NK-92 (cell line): ENCODE measurements around the gene MPV17.
"Not testable (repeated sequence)": the region's sequence is repeated elsewhere in the genome, so short reads cannot be mapped to it uniquely, and the experiment has no call there.

Experiments used
- DNase-seq: peaks from one replicate; lab custom pipeline; 2025; ENCODE audit not compliant: unreplicated experiment; lab: John Stamatoyannopoulos, UW

Gene MPV17

DNA sequence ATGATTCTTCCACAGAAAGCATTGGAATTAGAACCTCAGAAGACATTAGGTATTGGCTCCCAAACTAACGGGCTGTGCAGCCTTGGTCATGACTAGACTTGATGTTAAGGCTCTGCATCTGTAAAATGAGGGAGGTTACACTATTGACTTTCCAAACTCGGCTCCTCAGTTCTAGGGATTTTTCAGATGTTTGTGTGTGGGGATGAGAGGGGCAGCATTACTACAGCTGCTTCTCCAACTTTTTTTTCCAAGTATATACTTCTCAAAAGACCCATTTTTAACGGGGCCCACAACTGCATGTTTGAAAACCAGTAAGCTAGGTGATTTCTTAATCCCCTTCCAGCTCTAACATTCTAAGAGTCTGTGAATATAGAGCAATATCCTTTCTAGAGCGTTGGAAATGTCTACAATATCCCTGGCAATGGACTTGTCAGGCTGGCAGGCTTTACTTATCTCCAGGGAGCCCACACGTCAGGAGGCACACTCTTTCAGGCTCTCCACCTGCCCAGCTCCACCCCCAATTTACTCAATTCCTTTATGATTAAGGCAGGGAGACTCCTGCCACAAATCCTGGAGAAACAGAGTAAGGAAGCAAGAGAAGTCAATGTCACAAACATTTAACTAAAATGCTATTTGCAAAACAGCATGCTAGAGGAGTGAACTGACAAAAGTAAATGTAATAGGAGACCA is 844 bp upstream of the MPV17 start:
- no peak for DNase-seq

DNA sequence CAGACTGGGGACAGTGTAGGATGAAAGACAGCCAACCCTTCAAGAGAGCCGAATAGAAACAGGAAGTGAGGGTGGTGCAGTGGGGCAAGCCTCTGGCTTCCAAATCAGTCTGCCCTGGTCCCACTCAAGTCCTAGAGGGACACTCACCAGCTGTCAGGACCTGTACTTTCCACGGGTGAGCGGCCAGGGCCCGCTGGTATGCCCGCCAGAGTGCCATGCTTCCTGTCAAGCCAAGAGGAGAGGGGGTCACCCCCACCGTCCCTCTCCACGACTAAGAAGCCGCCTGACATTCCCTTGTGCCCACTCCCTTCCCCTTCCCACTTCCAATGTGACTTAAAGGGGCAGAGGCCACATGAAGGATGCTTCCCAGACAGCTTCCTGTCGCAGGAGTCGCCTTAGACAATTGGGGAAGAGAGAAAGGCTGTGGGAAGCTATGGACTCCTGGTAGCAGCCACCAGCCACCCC is 564 bp downstream of the MPV17 start:
- DNase-seq = no peak

DNA sequence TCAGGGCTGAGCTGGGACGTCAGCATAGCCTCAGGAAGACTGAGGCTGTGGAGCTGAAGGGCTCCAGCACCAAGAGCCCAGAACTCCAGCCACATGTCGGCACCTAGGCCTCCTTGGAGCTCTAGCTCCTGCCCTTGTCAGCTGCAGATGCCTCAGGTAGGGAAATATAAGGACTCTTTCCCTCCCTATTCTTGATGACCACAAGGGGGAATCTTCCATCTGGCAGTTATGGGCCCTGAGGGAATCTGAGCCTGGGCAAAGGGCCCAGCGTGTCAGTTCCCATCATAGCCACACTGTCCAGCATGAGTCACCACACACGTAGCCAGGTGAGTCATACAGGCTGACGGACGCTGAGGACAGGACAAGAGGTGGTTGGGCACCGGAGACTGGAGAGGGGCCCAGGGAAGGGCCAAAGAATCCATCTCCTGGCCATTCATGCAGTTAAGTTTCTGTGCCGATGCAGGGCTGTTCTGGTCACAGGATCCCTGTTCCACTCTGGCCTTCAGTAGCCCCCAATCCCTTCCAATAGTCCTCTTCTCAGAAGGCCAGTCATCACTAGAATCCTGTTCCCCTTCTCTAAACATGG is 1.8 kb downstream of the MPV17 start:
- no peak for DNase-seq

DNA sequence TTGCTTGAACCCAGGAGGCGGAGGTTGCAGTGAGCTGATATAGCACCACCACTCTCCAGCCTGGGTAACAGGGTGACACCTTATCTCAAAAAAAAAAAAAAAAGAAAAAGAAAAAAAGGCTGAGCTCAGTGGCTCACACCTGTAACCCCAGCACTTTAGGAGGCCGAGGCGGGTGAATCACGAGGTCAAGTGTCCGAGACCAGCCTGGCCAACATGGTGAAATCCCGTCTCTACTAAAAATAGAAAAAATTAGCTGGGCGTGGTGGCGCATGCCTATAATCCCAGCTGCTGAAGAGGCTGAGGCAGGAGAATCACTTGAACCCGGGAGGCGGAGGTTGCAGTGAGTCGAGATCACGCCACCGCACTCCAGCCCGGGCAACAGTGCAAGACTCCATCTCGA is 3.1 kb downstream of the MPV17 start:
- not testable (repeated sequence) for DNase-seq

DNA sequence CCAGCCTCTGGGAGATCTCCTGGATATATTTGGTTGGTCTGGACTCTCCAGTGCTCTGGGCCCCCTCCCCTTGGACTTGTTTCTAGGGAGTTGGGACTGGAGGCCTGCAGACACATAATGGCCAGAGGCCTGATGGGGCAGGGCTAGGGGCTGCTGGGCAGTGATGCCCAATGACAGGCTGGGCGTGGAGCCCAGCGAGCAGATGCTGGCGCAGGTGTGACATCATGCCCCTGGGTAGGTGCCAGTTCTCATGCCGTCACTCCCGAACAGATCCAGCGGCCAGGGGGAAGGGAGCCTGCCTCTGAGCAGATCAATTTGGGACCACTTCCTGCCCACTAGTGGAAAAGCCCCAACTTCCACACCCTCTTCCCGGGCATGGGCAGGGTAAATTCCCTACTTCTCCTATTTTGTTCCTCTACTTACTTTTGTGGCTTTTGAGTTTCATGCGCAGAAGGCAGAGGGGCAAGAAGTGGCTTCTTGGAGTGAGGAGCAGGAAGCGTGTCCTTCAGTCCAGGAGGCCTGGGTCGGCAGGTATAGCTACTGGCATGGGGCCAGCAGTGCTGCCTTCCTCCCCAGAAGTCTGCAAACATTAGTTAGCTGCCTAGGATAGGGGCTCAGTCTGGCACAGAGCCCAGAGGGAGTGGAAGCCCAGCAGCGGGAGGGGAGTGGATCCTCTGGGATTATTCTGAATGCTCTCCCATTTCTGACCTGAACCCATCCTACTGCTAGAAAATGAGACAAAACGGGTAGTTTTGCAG is 6.1 kb downstream of the MPV17 start:
- DNase-seq = no peak

DNA sequence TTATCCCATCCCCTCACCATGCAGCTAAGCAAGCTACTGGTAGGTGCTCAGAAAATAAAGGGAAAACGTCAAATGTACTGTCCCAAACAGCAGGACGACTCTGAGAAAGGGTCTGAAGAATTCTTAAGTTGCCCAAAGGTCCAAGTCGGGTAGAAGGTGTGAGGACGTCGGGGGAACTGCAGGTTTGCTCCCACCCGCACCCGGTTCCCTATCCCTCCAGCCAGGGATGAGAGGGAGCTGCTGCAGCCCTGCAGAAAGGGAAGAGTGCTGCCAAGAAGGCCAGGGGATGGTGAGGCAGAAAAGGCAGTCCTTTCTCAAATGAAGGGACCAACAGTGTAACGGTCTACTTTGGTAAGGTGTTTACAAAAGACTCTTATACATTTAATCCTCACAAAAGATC is 7.8 kb downstream of the MPV17 start:
- no peak for DNase-seq

DNA sequence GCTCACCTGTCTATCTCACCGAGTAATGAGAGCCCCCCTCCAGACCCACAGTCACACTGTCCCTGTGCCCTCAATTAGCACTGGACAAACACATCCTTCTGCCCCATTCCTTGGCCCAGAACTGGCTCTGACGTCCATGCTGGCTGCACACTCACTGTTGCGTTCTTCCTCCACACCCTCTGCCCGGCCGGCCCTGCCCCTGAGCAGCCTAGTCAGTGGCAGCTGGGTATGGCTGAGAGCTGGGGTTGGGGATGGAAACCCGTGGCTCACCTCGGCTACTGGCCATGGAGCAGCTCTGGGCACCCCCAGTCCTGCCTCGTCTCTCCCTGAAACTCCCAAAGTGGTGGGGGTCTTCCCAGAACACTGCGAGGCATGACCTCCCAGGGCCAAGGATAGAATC is 8.2 kb downstream of the MPV17 start:
- DNase-seq = no peak

DNA sequence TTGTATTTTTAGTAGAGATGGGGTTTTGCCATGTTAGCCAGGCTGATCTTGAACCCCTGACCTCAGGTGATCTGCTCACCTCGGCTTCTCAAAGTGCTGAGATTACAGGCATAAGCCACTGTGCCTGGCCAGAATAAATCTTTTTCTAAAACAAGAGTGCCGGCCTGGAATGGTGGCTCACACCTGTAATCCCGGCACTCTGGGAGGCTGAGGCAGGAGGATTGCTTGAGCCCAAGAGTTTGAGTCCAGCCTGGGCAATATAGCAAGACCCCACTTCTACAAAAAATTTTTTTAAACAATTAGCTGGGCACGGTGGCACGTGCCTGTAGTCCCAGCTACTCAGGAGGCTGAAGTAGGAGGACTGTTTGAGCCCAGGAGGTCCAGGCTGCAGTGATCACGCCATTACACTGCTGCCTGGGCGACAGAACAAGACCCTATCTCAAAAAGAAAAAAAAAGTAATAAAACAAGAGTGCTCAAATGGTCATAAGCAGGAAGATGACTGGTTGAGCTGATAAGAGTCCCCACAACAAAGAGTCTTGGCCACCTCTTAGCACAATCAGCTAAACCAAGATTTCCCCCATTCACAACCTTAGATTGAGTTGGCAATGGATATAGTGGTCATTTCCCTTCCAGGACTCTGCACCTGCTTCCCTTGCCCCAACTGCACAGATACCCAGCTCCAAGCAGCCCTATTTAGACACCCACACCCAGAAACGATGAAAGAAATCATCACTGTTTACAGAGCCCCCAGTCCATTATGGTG is 8.8 kb downstream of the MPV17 start:
- DNase-seq = no peak

DNA sequence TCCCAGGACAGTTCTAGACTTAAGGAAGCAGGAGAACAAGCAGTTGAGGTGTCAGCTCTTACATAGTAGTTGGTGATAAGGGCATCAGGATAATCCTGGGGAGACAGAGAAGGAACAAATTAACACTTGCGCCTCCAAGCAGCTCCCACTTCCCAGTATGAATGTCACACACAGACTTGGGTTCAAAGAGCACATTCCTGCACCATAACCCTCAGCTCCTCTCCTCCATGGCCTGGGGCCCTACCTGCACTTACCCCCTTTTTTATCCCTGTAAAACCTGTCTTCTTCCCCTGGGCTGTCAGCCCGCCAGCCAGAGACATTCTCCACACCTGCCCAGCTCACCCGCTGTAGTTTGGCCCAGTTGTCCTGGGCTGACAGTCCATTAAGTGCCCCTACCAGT is 10.7 kb downstream of the MPV17 start:
- DNase-seq = no peak

DNA sequence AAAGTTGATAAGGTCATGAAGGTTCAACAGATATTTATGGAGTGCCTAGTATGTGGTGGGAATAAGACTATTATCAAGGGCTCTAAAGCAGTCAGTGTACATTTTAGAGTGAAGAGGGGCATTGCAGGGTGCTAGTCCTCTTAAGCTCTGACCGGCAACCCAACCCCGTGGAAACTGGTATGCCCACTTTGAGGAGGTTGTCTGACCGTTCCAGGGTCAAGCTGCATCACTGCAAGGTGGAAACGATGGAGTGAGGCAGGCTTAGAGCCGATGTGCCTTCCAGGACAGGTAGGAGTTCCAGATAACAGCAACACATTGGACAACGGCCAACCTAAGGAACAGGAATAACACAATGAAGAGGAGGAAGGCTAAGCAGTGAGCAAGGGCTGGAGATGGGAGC is 13.2 kb downstream of the MPV17 start:
- no peak for DNase-seq

DNA sequence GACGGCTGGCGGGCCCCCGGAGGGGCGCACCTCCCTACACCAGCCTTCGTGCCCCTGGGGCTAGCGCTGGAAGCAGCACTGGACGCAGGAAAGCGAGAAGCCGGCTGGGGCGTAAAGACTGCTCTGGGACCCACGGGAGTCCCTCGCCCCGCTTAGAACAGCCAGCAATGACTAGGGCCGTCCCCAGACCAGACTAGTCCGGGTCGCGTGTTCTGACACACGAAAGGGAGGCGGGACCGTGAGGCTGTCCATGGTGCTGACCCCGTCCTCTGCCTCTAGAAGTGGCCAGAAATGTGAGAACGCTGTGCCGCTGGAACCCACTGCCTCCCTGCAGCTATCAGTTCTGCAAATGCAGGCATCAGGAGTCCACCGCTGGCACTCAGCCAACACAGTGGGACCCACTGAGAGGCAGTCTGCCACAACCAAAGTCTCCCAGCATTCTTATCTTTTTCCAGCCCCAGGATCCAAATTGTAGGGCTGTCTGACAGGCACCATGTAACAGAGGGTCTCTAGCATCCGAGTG is 14.5 kb downstream of the MPV17 start, which contains the start of gene UCN:
TSS of gene UCN (minus strand) at position 87 of the 523 bp plus-strand sequence. CDS start 550 bp downstream, outside the sequence.
- DNase-seq = no peak

DNA sequence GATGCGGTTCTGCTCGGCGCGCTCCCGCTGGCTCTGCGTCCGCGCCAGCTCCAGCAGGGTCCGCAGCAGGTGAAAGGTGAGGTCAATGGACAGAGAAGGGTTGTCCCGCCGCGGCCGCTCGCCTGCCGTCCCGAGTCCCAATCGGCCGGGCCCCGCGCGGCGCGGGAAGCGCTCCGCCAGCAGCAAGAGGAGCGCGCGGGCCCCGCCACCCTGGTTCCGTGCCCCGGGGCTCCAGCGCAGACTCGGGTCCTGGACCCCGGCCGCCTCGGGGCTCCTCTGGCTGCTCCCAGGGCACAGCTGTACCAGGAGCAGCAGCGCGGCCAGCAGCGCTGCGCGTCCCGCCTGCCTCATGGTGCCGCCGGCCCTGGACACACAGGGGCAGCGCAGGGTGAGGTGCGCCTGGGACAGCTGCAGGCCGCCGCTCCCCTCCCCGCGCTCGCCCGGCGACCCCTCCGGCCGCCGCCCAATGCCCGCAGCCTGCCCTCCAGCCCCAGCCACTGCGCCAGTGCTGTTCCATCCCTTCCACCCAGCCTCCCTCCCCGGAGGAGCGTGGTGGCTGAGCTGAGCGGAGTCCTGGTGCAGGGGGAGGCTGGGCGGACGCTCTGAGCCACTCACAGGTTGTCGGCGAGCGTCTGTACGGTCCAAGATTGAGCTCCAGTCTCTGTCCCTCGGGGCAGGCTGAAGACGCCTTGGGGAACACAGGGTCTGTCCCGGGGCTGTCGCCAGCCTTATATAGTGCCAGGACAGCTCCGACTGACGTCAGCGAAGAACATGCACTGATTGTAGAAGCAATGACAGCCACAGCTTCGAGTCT is 15.1 kb downstream of the MPV17 start:
- no peak for DNase-seq

DNA sequence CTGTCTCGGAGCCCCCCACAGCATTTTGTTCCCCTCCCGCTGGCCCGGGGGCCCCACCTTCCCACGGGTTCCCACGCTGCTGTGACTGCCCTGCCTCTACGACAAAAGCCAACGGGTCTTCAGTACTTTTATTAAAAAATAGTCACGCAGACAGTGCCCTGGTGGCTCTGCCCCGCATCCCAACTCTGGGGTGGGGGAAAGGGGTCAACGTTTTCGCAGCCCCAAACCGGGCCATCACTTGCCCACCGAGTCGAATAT is 15.7 kb downstream of the MPV17 start:
- DNase-seq = no peak

DNA sequence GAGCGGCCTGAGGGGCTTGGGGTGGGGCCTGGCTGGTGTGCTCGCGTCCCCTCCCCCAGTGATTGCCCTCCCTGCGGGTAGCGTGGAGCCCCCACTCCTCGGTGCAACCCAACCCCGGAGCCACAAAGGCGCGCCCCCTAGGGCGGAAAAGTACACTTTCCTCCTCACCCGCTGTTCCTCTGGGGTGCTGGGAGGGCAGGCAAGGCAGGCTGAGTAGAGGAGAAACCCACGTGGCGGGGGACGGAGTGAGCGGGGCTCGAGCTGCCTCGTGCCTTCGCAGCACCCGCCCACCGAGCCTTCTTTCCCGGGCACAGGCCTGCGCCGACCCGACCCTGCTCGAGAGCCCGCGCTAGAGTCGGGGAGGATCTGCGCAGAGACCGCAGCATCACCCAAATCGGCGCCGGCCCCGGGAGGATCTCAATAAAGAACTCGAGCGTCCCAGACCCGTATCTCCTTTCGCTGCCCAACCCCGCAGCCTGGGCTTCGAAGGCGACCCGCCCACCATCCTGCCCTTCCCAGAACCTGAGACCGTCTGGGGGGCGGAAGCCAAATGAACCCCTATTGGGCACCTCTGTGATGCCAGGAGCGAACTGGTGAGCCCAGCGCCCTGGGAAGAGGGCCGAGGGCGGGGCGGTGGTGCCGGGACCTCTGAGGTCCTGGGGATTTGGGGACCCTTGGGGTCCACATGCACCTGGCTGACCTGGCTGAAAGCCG is 16.2 kb downstream of the MPV17 start:
- DNase-seq = no peak

DNA sequence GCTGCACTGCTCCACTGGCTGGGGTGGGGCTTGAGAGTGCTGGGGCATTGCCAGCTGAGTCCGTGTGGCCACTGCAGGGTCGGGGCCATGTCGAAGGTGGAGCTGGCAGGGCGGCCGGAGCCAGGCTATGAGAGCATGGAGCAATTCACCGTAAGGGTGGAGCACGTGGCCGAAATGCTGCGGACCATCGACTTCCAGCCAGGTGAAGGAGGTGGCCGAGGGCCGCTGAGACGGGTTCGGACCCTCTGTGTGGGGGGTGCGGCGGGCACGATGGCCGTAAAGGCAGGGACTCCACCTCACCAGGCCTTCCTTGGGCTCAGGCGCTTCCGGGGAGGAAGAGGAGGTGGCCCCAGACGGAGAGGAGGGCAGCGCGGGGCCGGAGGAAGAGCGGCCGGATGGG is 16.8 kb downstream of the MPV17 start:
- no peak for DNase-seq

DNA sequence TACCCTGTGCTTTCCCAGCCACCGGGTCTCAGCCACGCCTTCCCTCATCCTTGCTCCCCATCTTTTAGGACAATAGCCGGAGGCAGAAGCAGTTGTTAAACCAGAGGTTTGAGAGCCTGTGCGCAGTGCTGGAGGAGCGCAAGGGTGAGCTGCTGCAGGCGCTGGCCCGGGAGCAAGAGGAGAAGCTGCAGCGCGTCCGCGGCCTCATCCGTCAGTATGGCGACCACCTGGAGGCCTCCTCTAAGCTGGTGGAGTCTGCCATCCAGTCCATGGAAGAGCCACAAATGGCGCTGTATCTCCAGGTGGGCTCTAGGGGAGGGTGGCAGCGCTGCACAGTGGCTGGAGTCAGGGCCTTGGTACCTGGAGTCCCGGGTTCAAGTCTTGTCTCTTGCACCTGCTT is 17.4 kb downstream of the MPV17 start:
- DNase-seq = no peak

DNA sequence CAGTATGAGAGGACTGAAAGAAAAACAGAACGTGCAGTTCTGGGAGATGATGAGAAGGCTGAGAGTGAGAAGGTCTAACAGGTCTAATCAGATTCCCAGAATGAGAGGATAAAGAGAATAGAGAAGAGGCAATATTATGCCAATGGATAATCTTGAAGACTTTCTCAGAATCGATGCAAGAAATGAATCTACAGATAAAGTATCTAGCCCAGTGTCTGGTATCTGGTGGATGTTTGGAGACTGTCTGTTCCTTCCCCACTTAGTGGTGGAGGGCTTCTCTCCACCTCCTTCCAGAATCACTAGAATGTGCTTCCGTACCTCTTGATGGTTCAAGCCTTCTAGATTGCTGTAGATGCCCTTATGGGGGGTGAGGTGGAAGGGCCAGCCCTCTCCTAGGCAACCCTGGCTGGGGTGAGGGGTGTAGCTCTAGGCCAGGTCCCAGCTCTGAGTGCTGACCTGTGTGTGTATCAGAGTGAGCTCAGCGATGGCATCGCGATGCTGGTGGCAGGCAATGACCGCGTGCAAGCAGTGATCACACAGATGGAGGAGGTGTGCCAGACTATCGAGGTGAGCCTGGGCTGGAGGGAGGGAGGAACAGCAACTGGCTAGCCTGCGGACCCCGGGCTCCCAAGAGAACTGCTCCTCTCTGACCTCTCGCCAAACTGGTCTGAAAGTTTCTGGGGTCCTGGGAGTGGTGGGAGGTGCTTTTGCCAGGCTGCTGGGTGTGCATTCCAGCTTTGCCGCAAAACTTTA is 18.2 kb downstream of the MPV17 start:
- no peak for DNase-seq

DNA sequence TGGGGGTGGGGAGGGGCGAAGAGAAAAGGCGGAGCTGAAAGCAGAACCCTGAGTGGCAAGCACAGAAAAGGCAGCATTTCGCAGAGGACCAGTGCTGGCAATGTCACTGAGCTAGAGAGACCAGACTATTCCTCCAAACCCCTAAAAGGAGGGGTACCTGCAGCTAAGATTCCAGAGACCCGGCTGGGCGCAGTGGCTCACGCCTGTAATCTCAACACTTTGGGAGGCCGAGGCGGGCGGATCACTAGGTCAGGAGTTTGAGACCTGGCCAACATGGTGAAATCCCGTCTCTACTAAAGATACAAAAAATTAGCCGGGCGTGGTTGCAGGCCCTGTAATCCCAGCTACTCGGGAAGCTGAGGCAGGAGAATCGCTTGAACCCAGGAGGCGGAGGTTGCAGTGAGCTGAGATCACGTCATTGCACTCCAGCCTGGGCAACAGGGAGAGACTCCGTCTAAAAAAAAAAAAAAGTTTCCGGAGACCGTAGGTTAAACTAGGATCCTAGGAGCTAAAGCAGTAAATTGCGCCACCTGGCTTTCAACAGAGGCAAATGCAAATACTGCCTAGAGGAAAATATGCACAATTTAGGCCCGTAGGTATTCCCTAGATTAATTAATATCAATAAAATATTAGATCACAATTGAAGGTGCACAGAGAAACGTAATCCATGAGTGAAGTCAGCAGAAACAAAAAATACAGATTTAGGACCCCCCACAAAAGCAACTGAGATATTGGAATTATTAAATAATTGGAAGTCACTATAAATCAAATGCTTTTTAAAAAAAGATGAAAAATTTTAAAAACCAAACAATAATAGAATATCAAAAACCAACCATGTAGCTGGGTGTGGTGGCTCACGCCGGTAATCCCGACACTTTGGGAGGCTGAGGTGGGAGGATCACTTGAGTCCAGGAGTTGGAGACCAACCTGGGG is 19.5 kb downstream of the MPV17 start:
- DNase-seq = no peak
